ENCODE results near the gene PTPRN.

DNA sequence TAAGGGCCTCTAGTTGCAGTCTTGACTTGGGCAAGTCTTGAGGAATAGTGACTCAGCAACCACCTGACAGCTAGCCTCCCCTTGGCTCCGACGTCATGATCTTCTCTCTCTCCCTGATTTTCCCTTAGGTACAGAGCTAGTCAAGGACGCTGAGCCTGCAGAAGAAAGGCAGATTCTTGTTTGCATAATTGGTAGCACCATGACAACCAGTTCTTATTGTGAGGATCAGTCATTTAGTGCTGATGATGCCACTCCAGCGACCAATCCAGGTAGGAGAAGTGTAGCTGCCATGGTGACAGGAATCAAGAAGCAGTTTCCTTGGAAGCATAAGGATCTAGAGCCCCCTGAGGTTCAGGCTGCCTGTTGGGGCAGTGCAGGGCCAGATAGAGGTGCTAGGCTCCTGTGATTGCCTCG, 26.2 kb upstream of the PTPRN start:
- TF ChIP-seq, protein P1, sequence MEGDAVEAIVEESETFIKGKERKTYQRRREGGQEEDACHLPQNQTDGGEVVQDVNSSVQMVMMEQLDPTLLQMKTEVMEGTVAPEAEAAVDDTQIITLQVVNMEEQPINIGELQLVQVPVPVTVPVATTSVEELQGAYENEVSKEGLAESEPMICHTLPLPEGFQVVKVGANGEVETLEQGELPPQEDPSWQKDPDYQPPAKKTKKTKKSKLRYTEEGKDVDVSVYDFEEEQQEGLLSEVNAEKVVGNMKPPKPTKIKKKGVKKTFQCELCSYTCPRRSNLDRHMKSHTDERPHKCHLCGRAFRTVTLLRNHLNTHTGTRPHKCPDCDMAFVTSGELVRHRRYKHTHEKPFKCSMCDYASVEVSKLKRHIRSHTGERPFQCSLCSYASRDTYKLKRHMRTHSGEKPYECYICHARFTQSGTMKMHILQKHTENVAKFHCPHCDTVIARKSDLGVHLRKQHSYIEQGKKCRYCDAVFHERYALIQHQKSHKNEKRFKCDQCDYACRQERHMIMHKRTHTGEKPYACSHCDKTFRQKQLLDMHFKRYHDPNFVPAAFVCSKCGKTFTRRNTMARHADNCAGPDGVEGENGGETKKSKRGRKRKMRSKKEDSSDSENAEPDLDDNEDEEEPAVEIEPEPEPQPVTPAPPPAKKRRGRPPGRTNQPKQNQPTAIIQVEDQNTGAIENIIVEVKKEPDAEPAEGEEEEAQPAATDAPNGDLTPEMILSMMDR (IDR thresholded peaks at IDR 0.05; ENCODE audit: poor library complexity, severe bottlenecking) = peak; percentile 84
- peak; percentile 98 for TF ChIP-seq EP300 (conservative IDR thresholded peaks at IDR 0.05; ENCODE audit: poor library complexity, severe bottlenecking)
